Measurements from ENCODE around the gene NACC2.

GRCh38 chr9:136144450-136144849, 49.4 kb upstream of the NACC2 start:
- TF ChIP-seq ZFP30 (CRISPR knock-in tag; IDR thresholded peaks at IDR 0.05) (no peak), SNAI2 (CRISPR knock-in tag; IDR thresholded peaks at IDR 0.05) (no peak)
